Esophagus squamous epithelium (tissue), 5 donors: ENCODE data around the gene RABGAP1L. TPM values are rescaled to one million over a fixed set of nuclear protein-coding genes. Genes with fewer than 3 reads are reported as not detected.
"Not testable (repeated sequence)": the region's sequence is repeated elsewhere in the genome, so short reads cannot be mapped to it uniquely, and the experiment has no call there.

Experiments used
- DNase-seq: peaks from one replicate; lab custom pipeline; 2025; lab: John Stamatoyannopoulos, UW
- H3K27ac ChIP-seq, 4 donors: fragments of 200-600 bp; sonication (generic); one replicate each; pipeline ENCODE4 v1.5.1; 2016 to 2019; ENCODE audit warnings: mild to moderate bottlenecking in 1 of 4
- H3K27me3 ChIP-seq, 4 donors: fragments of 200-600 bp; sonication (generic); 1 replicate in 3 of 4; 2 replicates in 1 of 4; pipeline versions ENCODE4 v1.5.1 to v1.6.0; 2017 to 2021; ENCODE audit warnings: antibody characterized with exemption in 1 of 4
- H3K36me3 ChIP-seq, 3 donors: fragments of 200-600 bp; sonication (generic); one replicate each; pipeline ENCODE4 v1.5.1; 2016 to 2019
- H3K4me1 ChIP-seq, 3 donors: fragments of 200-600 bp; sonication (generic); one replicate each; pipeline ENCODE4 v1.5.1; 2017 to 2019
- H3K4me3 ChIP-seq, 4 donors: fragments of 200-600 bp; sonication (generic); 1 replicate in 3 of 4; 2 replicates in 1 of 4; pipeline ENCODE4 v1.5.1; 2016 to 2019; ENCODE audit warnings: mild to moderate bottlenecking in 2 of 4, moderate library complexity in 1 of 4
- H3K9me3 ChIP-seq, 3 donors: fragments of 200-600 bp; sonication (generic); one replicate each; pipeline ENCODE4 v1.5.1; 2016 to 2019
- CTCF ChIP-seq, 6 experiments: fragments of 450-650 bp in 4 of 6; fragments of 200-600 bp in 2 of 6; sonication (generic) in 2 of 6; IDR thresholded peaks; one replicate each; pipeline ENCODE4 v1.5.1; 2016 to 2019; ENCODE audit warnings: antibody characterized with exemption in 6 of 6, mild to moderate bottlenecking in 4 of 6, moderate library complexity in 4 of 6
- POLR2A ChIP-seq, 4 donors: fragments of 450-650 bp; IDR thresholded peaks; one replicate each; pipeline ENCODE4 v1.6.1; 2017; ENCODE audit warnings: antibody characterized with exemption in 4 of 4, mild to moderate bottlenecking in 4 of 4, moderate library complexity in 3 of 4
- WGBS, 2 donors: methylation state at CpG; one replicate each; pipeline ENCODE4 v1.1.5; 2018; 5-methylcytosine and 5-hydroxymethylcytosine counted together
- intact Hi-C: fragments of 100-400 bp; cut with DNase I; formaldehyde crosslinking; loops from one replicate; pipeline ENCODE4 v1.15.0; 2022
- total RNA-seq, 4 donors: library from RNA; depleted of rRNA; stranded (reverse); fragments of >200 nt; gene quantifications; one replicate each; pipeline ENCODE4 v1.1.0, GENCODE V29; 2016
- donor health status: DM: yes; HTN: yes; CAD: no.

The RABGAP1L gene
- total RNA-seq, 4 donors from 2014 or later = 35.7 to 45.6 (median 41.0) TPM

GRCh38 chr1:174569240-174569639 is 409.9 kb downstream of the RABGAP1L start:
- 83 to 89% methylated on average over 3 of the region's 3 CpGs for WGBS, 2 donors
- no peak for DNase-seq
- Histone ChIP-seq H3K36me3 (no peaks in the 10 kb centered on the region), H3K9me3 (no peaks in the 10 kb centered on the region), H3K4me1 (no peaks in the 10 kb centered on the region), H3K27ac (no peak overlapping the region), H3K4me3 (no peak overlapping the region), H3K27me3 (no peaks in the 10 kb centered on the region)
- no peak for TF ChIP-seq POLR2A (IDR thresholded peaks at IDR 0.05)
- TF ChIP-seq CTCF (IDR thresholded peaks at IDR 0.05) = no peak
- intact Hi-C loops = no loop called here

GRCh38 chr1:174572771-174573170 is 413.5 kb downstream of the RABGAP1L start:
- no peak for DNase-seq
- no peaks in the 10 kb centered on the region for H3K27me3 ChIP-seq
- intact Hi-C loops = no loop called here
- no peak for TF ChIP-seq CTCF (IDR thresholded peaks at IDR 0.05)
- TF ChIP-seq POLR2A (IDR thresholded peaks at IDR 0.05) = no peak
- no peak overlapping the region for H3K4me3 ChIP-seq
- peaks cover 0 to 18% (median 0%) of the 10 kb centered on the region in 3 donors for H3K9me3 ChIP-seq
- H3K27ac ChIP-seq = no peak overlapping the region
- 61 to 86% methylated on average over 1 of the region's 1 CpG for WGBS, 2 donors
- H3K4me1 ChIP-seq = no peaks in the 10 kb centered on the region
- H3K36me3 ChIP-seq = no peaks in the 10 kb centered on the region

GRCh38 chr1:174576120-174576519 is 416.8 kb downstream of the RABGAP1L start:
- 98 to 100% methylated on average over 6 of the region's 6 CpGs for WGBS, 2 donors
- H3K36me3 ChIP-seq, intact Hi-C loops: not testable (repeated sequence)

GRCh38 chr1:174577681-174578080 is 418.4 kb downstream of the RABGAP1L start:
- Histone ChIP-seq H3K27me3 (no peaks in the 10 kb centered on the region), H3K9me3 (peaks cover 0 to 18% (median 0%) of the 10 kb centered on the region in 3 donors), H3K4me3 (no peak overlapping the region), H3K4me1 (no peaks in the 10 kb centered on the region), H3K27ac (no peak overlapping the region), H3K36me3 (no peaks in the 10 kb centered on the region)
- TF ChIP-seq POLR2A (IDR thresholded peaks at IDR 0.05) (no peak), CTCF (IDR thresholded peaks at IDR 0.05) (no peak)
- no peak for DNase-seq
- intact Hi-C loops = no loop called here

More at GRCh38 chr1:174576120-174576519, 416.8 kb downstream of the RABGAP1L start:
- not testable (repeated sequence) for H3K27me3 ChIP-seq, H3K27ac ChIP-seq, DNase-seq, H3K4me3 ChIP-seq, H3K4me1 ChIP-seq
- H3K9me3 ChIP-seq = peaks cover 0 to 18% (median 0%) of the 10 kb centered on the region in 3 donors

GRCh38 chr1:174580801-174581200 is 421.5 kb downstream of the RABGAP1L start:
- intact Hi-C loops = no loop called here
- 52 to 66% methylated on average over 3 of the region's 3 CpGs for WGBS, 2 donors

More at GRCh38 chr1:174580801-174581200, 421.5 kb downstream of the RABGAP1L start:
- Histone ChIP-seq H3K27me3 (no peaks in the 10 kb centered on the region), H3K36me3 (peaks cover 0 to 6% (median 0%) of the 10 kb centered on the region in 3 donors), H3K9me3 (peaks cover 0 to 6% (median 0%) of the 10 kb centered on the region in 3 donors), H3K4me3 (no peak overlapping the region), H3K27ac (no peak overlapping the region), H3K4me1 (no peaks in the 10 kb centered on the region)
- no peak for DNase-seq
- TF ChIP-seq CTCF (IDR thresholded peaks at IDR 0.05) (no peak), POLR2A (IDR thresholded peaks at IDR 0.05) (no peak)
